ENCODE data around the gene CCDC154. TPM values are rescaled to one million over a fixed set of nuclear protein-coding genes. Genes with fewer than 3 reads are reported as not detected.

The CCDC154 gene
- total and polyA plus RNA-seq, 2 donors (not counting 3 experiments of a cell fraction or from before 2014, with no cell fraction given), result 0.65 to 0.75 TPM

DNA sequence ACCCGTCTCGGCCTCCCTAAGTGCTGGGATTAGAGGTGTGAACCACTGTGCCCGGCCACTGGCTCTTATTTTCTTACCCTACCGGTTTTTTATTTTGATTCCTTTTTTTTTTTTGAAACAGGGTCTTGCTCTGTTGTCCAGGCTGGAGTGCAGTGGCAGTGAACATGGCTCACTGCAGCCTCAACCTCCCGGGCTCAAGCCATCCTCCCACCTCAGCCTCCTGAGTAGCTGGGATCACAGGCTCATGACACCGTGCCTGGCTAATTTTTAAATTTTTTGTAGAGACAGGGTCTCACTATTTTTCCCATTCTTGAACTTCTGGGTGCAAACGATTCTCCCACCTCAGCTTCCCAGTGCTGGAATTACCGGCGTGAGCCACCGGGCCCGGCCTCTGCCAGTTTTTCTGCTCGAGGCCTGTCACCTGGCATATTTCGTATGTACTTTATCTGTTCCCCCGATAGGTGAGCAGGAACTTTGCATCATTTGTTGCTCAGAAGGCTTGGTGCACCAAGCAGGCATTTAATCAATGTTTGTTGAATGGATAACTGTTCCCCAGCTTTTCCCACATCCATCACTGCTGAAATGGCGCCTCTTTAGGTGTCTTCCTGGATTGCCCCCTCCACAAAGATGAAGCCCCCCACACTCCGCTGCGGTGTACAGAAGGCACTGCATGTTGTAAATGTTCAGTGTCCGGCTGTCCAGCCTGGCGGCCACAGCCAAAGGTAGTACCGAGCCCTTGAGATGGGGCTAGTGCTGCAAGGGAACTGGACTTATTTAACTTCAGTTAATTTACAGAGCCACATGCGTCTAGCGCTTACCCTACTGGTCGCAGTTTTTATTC, 47.9 kb upstream of the CCDC154 start:
- Histone ChIP-seq H3K4me1 (ENCODE audit: control insufficient read depth, extremely low read depth, insufficient read depth, low read length) (peaks cover 15% of the 10 kb centered on the region), H4K20me1 (replicated peaks; ENCODE audit: control insufficient read depth, extremely low read depth, insufficient read depth, low read length) (no peaks in the 10 kb centered on the region), H3K36me3 (ENCODE audit: control insufficient read depth in 2 of 2, extremely low read depth in 1 of 2, insufficient read depth in 2 of 2, low read length in 2 of 2) (peaks cover 3 to 8% of the 10 kb centered on the region in 2 experiments), H3K27me3 (ENCODE audit: control insufficient read depth in 2 of 2, insufficient read depth in 2 of 2, low read length in 2 of 2) (no peaks in the 10 kb centered on the region), H3K4me3 (replicated peaks in 1 of 3; ENCODE audit: insufficient read depth in 1 of 3, low read depth in 1 of 3, low read length in 3 of 3) (peak overlapping the region in 1 of 3 experiments; percentile 77), H3K9me1 (replicated peaks; ENCODE audit: control insufficient read depth, extremely low read depth, insufficient read depth, low read length) (no peaks in the 10 kb centered on the region), H3K4me2 (ENCODE audit: insufficient read depth, low read length) (peak overlapping the region; percentile 41), H3K79me2 (ENCODE audit: control insufficient read depth, insufficient read depth, low read length) (peaks cover 19% of the 10 kb centered on the region), H3K9me3 (replicated peaks; ENCODE audit: control insufficient read depth, insufficient read depth, low read length) (no peaks in the 10 kb centered on the region), H2AFZ (ENCODE audit: low read depth, low read length) (peak overlapping the region; percentile 98), H3K9ac (replicated peaks; ENCODE audit: extremely low read depth, insufficient read depth, low read length) (peak overlapping the region; percentile 93), H3K27ac (ENCODE audit: insufficient read depth, low read depth, low read length) (peak overlapping the region; percentile 84)
- dilution Hi-C loops (cut with MboI; ENCODE audit: extremely low pct_ligation_motif_present, low sequenced_read_pairs) (no loop called here), intact Hi-C loops (cut with micrococcal nuclease) (loop anchor here (5.0 kb wide), 1 partner anchor 215 kb away; the partner anchor contains the start of gene MAPK8IP3)
- DNase-seq (ENCODE audit: low read depth, low spot score) (no peak), FAIRE-seq (no peak)
- TF ChIP-seq POLR2A (IDR thresholded peaks at IDR 0.05; ENCODE audit: low read depth, low read length) (no peak), FOS (IDR thresholded peaks at IDR 0.05; ENCODE audit: borderline replicate concordance, insufficient read depth, low read length) (no peak), MYC (IDR thresholded peaks at IDR 0.05; ENCODE audit: low read depth, low read length) (no peak), POLR2AphosphoS5 (IDR thresholded peaks at IDR 0.05; ENCODE audit: insufficient read depth, low read depth, low read length) (no peak)
- TF ChIP-seq, protein P1, sequence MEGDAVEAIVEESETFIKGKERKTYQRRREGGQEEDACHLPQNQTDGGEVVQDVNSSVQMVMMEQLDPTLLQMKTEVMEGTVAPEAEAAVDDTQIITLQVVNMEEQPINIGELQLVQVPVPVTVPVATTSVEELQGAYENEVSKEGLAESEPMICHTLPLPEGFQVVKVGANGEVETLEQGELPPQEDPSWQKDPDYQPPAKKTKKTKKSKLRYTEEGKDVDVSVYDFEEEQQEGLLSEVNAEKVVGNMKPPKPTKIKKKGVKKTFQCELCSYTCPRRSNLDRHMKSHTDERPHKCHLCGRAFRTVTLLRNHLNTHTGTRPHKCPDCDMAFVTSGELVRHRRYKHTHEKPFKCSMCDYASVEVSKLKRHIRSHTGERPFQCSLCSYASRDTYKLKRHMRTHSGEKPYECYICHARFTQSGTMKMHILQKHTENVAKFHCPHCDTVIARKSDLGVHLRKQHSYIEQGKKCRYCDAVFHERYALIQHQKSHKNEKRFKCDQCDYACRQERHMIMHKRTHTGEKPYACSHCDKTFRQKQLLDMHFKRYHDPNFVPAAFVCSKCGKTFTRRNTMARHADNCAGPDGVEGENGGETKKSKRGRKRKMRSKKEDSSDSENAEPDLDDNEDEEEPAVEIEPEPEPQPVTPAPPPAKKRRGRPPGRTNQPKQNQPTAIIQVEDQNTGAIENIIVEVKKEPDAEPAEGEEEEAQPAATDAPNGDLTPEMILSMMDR (IDR thresholded peaks at IDR 0.05; ENCODE audit: extremely low read depth in 1 of 2, insufficient read depth in 1 of 2, low read depth in 1 of 2, low read length in 2 of 2), result no peak
- no TSS peak for BruUV-seq (replicated peaks)
- ChIA-PET POLR2A (interaction anchor here (0.7 kb wide), 1 partner anchor 17 kb away, joined by 4 read pairs; no protein-coding TSS in a partner anchor), CTCF (interaction anchor here (0.6 to 2.3 kb wide), 3 partner anchors 51 to 124 kb away, joined by 3 to 24 read pairs (median 3); no protein-coding TSS in a partner anchor)

Data from endothelial cell of umbilical vein (primary cell).